ENCODE results near the gene MTUS2. TPM values are rescaled to one million over a fixed set of nuclear protein-coding genes. Genes with fewer than 3 reads are reported as not detected.

MTUS2 gene
- total RNA-seq, 1 donor from 2014 or later: 0.90 TPM

DNA sequence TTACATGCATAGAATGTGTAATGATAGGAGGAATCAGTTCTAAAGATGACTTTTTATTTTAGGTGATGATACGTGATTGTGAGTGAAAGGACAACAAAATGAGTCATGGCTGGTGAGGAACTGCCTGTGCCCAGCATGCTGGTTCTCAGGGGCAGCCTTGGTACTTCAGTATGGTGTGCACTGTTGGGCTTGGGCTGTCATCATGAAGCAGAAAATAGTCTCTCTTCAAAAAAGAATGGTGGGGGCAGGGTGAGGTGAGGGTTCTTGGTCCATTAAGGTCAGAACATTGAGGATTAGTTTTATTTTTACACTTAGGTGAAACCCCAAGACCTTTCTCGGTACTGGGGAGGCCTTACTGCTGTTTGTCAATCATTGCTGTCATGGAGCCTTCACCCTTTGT is 309.5 kb downstream of the MTUS2 start:
- Mint-ChIP-seq H3K36me3 (ENCODE audit: low read depth, unreplicated experiment) (no peaks in the 10 kb centered on the region), H3K27me3 (ENCODE audit: unreplicated experiment) (peaks cover 2% of the 10 kb centered on the region), H3K9me3 (ENCODE audit: unreplicated experiment) (no peaks in the 10 kb centered on the region), H3K4me1 (ENCODE audit: unreplicated experiment) (peaks cover 4% of the 10 kb centered on the region), H3K27ac (ENCODE audit: unreplicated experiment) (no peak overlapping the region), H3K4me3 (ENCODE audit: unreplicated experiment) (no peak overlapping the region)
- DNase-seq (ENCODE audit: low spot score): no peak
- TF ChIP-seq, protein P1, sequence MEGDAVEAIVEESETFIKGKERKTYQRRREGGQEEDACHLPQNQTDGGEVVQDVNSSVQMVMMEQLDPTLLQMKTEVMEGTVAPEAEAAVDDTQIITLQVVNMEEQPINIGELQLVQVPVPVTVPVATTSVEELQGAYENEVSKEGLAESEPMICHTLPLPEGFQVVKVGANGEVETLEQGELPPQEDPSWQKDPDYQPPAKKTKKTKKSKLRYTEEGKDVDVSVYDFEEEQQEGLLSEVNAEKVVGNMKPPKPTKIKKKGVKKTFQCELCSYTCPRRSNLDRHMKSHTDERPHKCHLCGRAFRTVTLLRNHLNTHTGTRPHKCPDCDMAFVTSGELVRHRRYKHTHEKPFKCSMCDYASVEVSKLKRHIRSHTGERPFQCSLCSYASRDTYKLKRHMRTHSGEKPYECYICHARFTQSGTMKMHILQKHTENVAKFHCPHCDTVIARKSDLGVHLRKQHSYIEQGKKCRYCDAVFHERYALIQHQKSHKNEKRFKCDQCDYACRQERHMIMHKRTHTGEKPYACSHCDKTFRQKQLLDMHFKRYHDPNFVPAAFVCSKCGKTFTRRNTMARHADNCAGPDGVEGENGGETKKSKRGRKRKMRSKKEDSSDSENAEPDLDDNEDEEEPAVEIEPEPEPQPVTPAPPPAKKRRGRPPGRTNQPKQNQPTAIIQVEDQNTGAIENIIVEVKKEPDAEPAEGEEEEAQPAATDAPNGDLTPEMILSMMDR (IDR thresholded peaks at IDR 0.05; ENCODE audit: unreplicated experiment): no peak

DNA sequence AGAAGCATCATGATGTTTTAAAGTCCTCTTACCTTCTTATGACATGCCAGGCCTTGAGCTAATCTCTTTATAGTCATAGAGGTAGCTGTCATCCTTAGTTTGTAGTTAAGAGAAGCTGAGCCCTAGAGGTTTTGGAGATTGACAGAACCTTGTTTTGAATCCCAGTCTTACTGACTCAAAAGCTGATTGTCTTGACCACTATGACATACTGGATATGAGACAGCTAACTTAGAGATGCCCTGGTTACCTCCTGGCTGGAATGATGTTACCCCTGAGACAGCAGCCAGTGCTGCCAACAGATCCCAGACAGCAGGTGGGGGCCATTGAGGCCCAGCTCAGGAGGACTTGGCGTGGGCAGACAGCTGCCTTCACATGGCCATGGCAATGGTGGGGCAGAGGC is 311.0 kb downstream of the MTUS2 start:
- Mint-ChIP-seq H3K27ac (ENCODE audit: unreplicated experiment) (no peak overlapping the region), H3K4me1 (ENCODE audit: unreplicated experiment) (peaks cover 4% of the 10 kb centered on the region), H3K36me3 (ENCODE audit: low read depth, unreplicated experiment) (no peaks in the 10 kb centered on the region), H3K27me3 (ENCODE audit: unreplicated experiment) (peaks cover 3% of the 10 kb centered on the region), H3K9me3 (ENCODE audit: unreplicated experiment) (no peaks in the 10 kb centered on the region), H3K4me3 (ENCODE audit: unreplicated experiment) (no peak overlapping the region)
- no peak for DNase-seq (ENCODE audit: low spot score)
- TF ChIP-seq, protein P1 (IDR thresholded peaks at IDR 0.05; ENCODE audit: unreplicated experiment): no peak

DNA sequence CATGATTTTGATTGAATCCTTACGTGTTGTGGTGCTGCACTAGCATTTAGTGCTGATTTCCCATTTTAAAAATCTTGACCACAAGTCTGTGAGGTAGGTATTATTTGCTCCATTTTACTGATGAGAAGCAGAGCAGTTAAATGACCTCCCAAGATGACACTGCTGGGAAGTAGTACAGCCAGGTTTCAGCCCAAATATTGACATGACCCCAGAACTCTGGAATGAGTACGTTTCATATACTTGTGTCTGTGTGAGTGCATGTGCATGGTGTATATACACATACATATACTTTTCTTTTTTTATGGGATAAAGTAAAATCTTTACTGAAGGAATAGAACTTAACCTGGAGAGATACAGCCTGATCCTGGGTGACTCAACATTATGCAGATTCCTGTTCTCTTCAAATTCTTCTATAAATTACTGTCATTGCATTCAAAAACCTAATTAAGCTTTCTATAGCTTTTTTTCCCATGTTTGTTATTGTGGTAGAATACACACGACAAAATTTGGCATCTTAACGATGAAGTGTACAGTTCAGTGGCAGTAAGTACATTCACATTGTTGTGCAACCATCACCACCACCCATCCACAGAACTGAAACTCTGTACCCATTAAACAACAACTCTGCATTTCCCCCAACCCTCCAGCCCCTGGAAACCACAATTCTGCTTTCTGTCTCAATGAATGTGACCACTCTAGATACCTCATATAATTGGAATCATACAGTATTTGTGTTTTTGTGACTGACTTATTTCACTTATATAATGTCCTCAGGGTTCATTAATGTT is 311.9 kb downstream of the MTUS2 start:
- H3K27ac Mint-ChIP-seq (ENCODE audit: unreplicated experiment): no peak overlapping the region
- no peaks in the 10 kb centered on the region for H3K36me3 Mint-ChIP-seq (ENCODE audit: low read depth, unreplicated experiment)
- no peaks in the 10 kb centered on the region for H3K9me3 Mint-ChIP-seq (ENCODE audit: unreplicated experiment)
- no peak for DNase-seq (ENCODE audit: low spot score)
- peaks cover 3% of the 10 kb centered on the region for H3K27me3 Mint-ChIP-seq (ENCODE audit: unreplicated experiment)
- TF ChIP-seq, protein P1 (IDR thresholded peaks at IDR 0.05; ENCODE audit: unreplicated experiment): no peak
- no peak overlapping the region for H3K4me3 Mint-ChIP-seq (ENCODE audit: unreplicated experiment)
- H3K4me1 Mint-ChIP-seq (ENCODE audit: unreplicated experiment): peaks cover 4% of the 10 kb centered on the region

DNA sequence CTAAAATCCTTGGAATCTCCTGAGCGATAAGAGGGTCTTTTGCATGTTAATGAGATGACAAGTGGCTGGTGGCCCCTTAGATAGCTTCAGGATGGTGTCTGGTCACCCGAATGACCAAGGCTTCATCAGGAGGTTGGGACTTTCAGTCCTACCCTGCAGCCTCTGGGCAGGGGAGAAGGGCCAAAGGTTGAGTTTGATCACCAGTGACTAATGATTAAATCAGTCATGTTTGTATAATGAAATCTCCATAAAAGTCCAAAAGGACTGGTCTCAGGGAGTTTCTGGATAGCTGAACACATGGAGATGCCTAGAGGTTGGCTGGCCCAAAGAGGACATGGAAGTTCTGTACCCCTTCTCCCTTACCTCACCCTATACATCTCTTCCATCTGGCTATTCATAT is 316.2 kb downstream of the MTUS2 start:
- peaks cover 4% of the 10 kb centered on the region for H3K4me1 Mint-ChIP-seq (ENCODE audit: unreplicated experiment)
- no peak for DNase-seq (ENCODE audit: low spot score)
- H3K27ac Mint-ChIP-seq (ENCODE audit: unreplicated experiment): no peak overlapping the region
- peaks cover 1% of the 10 kb centered on the region for H3K27me3 Mint-ChIP-seq (ENCODE audit: unreplicated experiment)
- H3K36me3 Mint-ChIP-seq (ENCODE audit: low read depth, unreplicated experiment): no peaks in the 10 kb centered on the region
- H3K4me3 Mint-ChIP-seq (ENCODE audit: unreplicated experiment): no peak overlapping the region
- no peaks in the 10 kb centered on the region for H3K9me3 Mint-ChIP-seq (ENCODE audit: unreplicated experiment)
- TF ChIP-seq, protein P1 (IDR thresholded peaks at IDR 0.05; ENCODE audit: unreplicated experiment): no peak

DNA sequence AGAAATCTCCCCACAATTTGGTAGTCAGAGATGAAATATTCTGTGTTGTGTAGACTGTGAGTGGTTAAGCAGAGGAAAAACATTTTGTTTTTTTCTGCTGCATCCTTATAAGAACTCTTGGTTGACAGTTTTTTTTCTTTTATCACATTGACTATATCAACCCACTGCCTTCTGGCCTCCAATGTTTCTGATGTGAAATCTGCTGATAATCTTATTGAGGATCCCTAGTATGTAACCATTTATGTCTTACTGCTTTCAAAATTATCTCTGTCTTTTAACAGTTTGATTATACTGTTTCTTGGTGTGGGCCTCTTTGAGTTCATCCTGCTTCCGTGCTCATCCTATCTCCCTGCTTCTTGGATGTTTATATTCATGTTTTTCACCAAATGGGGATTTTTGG is 316.9 kb downstream of the MTUS2 start:
- H3K27ac Mint-ChIP-seq (ENCODE audit: unreplicated experiment): no peak overlapping the region
- TF ChIP-seq, protein P1 (IDR thresholded peaks at IDR 0.05; ENCODE audit: unreplicated experiment): no peak
- H3K9me3 Mint-ChIP-seq (ENCODE audit: unreplicated experiment): no peaks in the 10 kb centered on the region
- no peaks in the 10 kb centered on the region for H3K36me3 Mint-ChIP-seq (ENCODE audit: low read depth, unreplicated experiment)
- H3K27me3 Mint-ChIP-seq (ENCODE audit: unreplicated experiment): peaks cover 1% of the 10 kb centered on the region
- no peak for DNase-seq (ENCODE audit: low spot score)
- H3K4me1 Mint-ChIP-seq (ENCODE audit: unreplicated experiment): peaks cover 4% of the 10 kb centered on the region
- H3K4me3 Mint-ChIP-seq (ENCODE audit: unreplicated experiment): no peak overlapping the region
